Esophagus squamous epithelium (tissue), 4 donors: Measurements from ENCODE around the gene ARID1A.

ENCODE experiments used
- CTCF ChIP-seq, 6 experiments: fragments of 450-650 bp in 4 of 6; fragments of 200-600 bp in 2 of 6; sonication (generic) in 2 of 6; IDR thresholded peaks; one replicate each; pipeline ENCODE4 v1.5.1; 2016 to 2019; ENCODE audit warnings: antibody characterized with exemption in 6 of 6, mild to moderate bottlenecking in 4 of 6, moderate library complexity in 4 of 6
- POLR2A ChIP-seq, 4 donors: fragments of 450-650 bp; IDR thresholded peaks; one replicate each; pipeline ENCODE4 v1.6.1; 2017; ENCODE audit warnings: antibody characterized with exemption in 4 of 4, mild to moderate bottlenecking in 4 of 4, moderate library complexity in 3 of 4

GRCh38 chr1:26745191-26745590, 49.4 kb downstream of the ARID1A start:
- TF ChIP-seq CTCF (IDR thresholded peaks at IDR 0.05) (no peak), POLR2A (IDR thresholded peaks at IDR 0.05) (no peak)
